HL-60/S4 treated with retinoic acid at 250 ng/mL for 4 days and 3 days (cell line): Measurements from ENCODE around the gene NUDT19.
"Not testable (repeated sequence)": the region's sequence is repeated elsewhere in the genome, so short reads cannot be mapped to it uniquely, and the experiment has no call there.

Experiments
- in situ Hi-C: fragments of 300-500 bp; cut with MboI; formaldehyde crosslinking; loops from 2 replicates; pipeline ENCODE4 v1.7.0; 2022; ENCODE audit warnings: low sequenced_read_pairs

NUDT19 gene

GRCh38 chr19:32702010-32702409 is 10.4 kb downstream of the NUDT19 start:
- in situ Hi-C loops, result no loop called here

- in situ Hi-C loops, result not testable (repeated sequence)
Measured at GRCh38 chr19:32704006-32704405, 12.4 kb downstream of the NUDT19 start.

- in situ Hi-C loops, result no loop called here
Measured at GRCh38 chr19:32708457-32708856, 16.8 kb downstream of the NUDT19 start.

DNA sequence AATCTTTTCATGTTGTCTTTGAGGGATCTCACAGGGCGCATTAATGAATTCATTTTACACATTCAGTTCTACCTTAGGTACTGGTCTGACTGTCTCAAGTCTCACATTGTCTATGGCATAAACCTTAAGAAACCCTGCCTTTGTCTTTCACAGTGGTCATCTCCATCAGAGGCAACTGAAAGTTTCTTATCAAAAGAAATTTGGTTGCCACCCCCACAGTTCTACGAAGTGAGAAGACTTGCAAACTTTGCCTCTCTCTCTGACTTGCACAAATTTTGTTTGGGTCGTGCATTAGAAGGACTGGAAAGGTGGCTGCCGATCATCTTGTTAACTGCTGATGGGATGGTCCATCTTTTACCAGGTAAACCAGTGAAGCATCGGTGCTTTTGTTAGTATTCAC is 17.4 kb downstream of the NUDT19 start:
- in situ Hi-C loops, result no loop called here

- in situ Hi-C loops, result no loop called here
Measured at GRCh38 chr19:32711747-32712146, 20.1 kb downstream of the NUDT19 start.

DNA sequence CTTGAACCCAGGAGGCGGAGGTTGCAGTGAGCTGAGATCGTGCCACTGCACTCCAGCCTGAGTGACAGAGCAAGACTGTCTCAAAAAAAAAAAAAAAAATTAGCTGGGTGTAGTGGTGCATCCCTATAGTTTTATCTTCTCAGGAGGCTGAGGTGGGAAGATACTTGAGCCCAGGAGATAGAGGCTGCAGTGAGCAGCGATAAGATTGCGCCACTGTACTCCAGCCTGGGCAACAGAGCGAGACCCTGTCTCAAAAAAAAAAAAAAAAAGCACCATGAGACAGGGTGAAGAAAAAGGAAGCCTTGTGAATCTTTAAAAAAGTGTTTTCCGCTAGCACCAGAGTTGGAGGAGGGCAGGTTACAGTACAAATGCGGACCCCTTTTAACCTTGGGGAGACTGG is 24.6 kb downstream of the NUDT19 start:
- in situ Hi-C loops, result not testable (repeated sequence)

DNA sequence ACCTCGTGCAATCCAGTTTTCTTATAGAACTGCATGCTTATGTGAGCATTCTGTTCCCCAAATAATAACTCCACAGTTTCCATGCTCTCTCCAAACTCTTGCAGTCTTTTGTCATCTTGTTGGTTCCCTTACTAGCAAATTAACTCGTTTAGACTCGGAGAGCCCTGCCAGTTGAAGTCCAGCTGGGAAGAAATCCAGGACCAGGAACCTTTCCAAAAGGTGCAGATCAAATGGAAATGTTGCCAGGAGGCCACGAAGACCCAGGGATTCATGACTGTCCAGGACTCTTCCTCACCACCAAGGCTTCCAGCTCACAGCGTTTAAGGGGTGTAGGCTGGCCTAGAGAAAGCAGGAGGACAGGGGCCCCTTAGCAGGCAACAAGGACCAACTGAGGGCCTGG is 25.9 kb downstream of the NUDT19 start:
- in situ Hi-C loops, result no loop called here

DNA sequence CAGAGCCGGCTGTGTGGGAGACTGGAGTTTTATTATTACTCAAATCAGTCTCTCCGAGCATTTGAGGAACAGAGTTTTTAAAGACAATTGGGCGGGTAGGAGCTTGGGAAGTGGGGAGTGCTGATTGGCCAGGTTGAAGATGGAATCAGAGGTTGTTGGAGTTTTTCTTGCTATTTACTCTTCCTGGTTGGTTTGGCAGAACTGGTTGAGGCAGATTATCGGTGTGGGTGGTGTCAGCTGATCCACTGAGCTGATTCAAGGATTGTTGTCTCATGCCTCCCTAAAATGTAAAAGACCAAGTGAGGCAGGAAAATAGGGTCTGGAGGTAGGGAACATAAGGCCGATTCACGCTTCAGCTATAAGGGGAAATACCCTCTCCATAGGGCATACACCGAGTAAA is 26.7 kb downstream of the NUDT19 start:
- in situ Hi-C loops, result no loop called here

- in situ Hi-C loops, result no loop called here
Measured at GRCh38 chr19:32719611-32720059, 28.0 kb downstream of the NUDT19 start, which contains the start of gene TDRD12. Gene TDRD12, plus strand, starts transcription at chr19:32719767. Its CDS starts 306 bp downstream, at chr19:32720073.

GRCh38 chr19:32720216-32720935 is 28.8 kb downstream of the NUDT19 start:
- in situ Hi-C loops, result no loop called here

DNA sequence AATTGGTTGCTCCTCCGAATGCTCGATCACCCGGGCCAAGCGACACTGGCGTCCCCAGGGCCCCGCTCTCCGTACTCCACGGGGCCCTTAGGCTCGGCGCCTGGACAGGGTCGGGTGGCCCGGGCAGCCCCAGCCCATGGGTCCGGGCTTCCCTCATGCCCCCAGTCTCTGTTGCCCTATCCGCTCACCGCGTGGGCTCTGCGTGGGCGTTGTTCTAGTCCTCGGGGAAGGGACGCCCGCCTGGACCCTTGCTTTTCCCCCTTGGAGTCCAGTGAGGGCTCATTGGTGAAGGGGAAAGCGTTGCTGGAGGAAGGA is 29.3 kb downstream of the NUDT19 start:
- in situ Hi-C loops, result no loop called here

- in situ Hi-C loops, result no loop called here
Measured at GRCh38 chr19:32735936-32736335, 44.3 kb downstream of the NUDT19 start.

DNA sequence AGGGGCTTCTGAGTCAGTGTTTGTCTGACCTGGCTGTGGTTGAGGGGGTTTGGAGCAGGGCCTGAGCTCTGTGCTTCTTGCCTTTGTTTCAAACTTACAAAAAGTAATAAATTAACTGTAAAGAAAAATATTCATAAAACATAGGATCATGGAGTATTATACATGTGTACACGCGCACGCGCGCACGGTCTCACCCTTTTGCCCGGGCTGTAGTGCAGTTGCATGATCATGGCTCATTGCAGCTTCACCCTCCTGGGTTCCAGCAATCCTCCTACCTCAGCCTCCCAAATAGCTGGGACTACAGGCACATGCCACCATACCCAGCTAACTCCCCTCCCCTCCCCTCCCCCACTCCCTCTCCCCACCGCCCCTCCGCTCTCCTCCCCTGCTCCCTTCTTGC is 51.4 kb downstream of the NUDT19 start:
- in situ Hi-C loops, result no loop called here

- in situ Hi-C loops, result no loop called here
Measured at GRCh38 chr19:32743447-32743846, 51.8 kb downstream of the NUDT19 start.

GRCh38 chr19:32744555-32745325 is 53.1 kb downstream of the NUDT19 start:
- in situ Hi-C loops, result no loop called here

DNA sequence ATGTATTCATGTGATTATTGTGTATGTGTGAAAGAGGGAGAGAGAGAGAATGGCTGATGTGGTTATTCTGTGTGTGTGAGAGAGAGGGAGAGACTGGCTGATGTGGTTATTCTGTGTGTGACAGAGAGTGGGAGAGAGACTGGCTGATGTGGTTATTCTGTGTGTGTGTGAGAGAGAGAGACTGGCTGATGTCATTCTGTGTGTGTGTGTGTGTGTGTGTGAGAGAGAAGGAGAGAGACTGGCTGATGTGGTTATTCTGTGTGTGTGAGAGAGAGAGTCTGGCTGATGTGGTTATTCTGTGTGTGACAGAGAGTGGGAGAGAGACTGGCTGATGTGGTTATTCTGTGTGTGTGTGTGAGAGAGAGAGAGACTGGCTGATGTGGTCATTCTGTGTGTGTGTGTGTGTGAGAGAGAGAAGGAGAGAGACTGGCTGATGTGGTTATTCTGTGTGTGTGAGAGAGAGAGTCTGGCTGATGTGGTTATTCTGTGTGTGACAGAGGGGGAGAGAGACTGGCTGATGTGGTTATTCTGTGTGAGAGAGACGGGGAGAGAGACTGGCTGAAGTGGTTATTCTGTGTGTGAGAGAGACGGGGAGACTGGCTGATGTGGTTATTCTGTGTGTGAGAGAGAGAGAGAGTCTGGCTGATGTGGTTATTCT is 54.1 kb downstream of the NUDT19 start:
- in situ Hi-C loops, result not testable (repeated sequence)

DNA sequence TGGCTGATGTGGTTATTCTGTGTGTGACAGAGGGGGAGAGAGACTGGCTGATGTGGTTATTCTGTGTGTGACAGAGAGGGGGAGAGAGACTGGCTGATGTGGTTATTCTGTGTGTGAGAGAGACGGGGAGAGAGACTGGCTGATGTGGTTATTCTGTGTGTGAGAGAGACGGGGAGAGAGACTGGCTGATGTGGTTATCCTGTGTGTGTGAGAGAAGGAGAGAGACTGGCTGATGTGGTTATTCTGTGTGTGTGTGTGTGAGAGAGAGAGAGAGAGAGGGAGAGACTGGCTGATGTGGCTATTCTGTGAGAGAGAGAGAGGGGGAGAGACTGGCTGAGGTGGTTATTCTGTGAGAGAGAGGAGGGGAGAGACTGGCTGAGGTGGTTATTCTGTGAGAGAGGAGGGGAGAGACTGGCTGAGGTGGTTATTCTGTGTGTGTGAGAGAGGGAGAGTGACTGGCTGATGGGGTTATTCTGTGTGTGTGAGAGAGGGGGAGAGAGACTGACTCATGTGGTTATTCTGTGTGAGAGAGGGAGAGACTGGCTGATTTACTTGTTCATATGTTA is 55.1 kb downstream of the NUDT19 start:
- in situ Hi-C loops, result not testable (repeated sequence)

GRCh38 chr19:32748497-32748896 is 56.9 kb downstream of the NUDT19 start:
- in situ Hi-C loops, result no loop called here

- in situ Hi-C loops, result no loop called here
Measured at GRCh38 chr19:32748948-32749347, 57.3 kb downstream of the NUDT19 start.

DNA sequence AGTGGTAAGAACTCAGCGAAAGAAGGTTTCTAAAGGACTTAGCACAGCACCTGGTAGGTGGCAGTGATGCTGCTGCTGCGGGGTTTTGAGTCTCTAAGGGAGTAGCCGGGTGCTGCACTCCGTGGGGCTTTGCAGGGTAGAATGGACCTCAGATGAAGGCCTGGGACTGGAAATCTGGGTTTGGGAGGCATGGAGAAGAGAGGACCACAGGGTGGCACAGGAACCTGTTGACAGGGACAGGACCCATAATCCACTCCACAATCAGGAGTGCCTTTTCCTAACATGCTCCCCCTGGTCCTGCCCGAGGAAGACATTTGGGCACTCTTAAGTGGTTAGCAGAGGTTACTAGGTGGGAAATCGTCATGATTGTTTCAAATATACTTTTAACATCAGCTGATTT is 57.7 kb downstream of the NUDT19 start:
- in situ Hi-C loops, result no loop called here

DNA sequence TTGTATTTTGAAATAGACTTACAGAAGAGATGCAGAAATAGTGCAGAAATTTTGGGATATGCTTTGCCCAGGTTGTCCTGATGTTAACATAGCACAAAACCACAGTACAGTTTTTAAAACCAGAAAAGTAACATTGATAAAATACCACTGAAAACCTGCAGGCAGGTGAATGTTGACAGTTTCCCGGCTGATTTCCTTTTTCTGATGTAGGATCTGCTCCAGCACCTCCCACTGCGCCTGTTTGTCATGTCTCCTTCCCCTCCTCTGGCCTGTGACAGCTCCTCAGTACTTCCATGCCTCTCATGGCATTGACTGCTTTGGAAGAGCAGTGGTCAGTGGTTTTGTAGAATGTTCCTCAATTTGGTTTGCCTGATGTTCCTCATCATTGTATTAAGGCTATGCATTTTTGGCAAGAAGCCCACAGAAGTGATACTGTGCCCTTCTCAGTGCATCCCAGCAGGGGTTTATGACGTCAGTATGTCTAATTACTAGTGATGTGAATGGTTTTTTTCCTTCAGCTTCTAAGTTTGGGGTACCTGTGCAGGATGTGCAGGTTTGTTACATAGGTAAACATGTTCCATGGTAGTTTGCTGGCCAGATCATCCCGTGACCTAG is 58.9 kb downstream of the NUDT19 start:
- in situ Hi-C loops, result no loop called here
